GM21576 (cell line): ENCODE data around the gene PJA2.

Experiments
- ATAC-seq: cut with Tn5 transposase; IDR thresholded peaks from one replicate; pipeline ENCODE4 v1.9.1; 2021; ENCODE audit warnings: mild to moderate bottlenecking, moderate library complexity; ENCODE audit not compliant: unreplicated experiment

PJA2 gene

GRCh38 chr5:109351988-109352864 lies 57.5 kb downstream of the PJA2 start:
- no peak for ATAC-seq

GRCh38 chr5:109350537-109351270 lies 59.1 kb downstream of the PJA2 start:
- no peak for ATAC-seq

- ATAC-seq: no peak
Measured at GRCh38 chr5:109349388-109349787, 60.4 kb downstream of the PJA2 start.

DNA sequence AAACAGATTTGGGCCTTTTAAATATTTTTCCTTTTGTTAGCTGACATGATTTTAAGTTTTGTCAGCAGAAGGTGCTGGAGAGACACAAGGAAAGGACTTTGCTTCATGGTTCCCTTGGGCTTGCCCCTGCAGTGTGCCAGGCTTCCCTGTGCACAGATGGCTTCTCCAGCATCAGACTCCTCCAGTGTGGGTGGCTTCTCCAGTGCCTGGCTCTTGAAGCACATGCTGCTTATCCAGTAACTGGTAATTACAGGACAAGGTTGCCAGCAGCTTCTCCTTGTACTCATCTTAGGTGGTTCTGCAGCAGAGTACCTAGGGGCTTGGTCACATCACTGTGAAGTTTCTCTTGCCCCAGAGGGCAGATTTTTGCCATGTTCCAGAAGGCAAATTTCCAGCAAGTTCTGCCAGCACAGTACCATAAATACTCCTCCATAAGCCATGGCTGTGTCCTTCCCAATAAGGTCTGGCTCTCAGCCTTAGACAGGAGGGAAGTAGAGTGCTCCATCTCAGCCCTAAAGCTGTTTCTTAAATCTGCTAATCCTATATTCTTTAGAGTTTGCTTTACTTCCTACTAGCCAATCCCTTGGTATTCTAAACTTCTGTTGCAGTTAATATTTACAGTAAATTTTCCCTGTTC lies 62.4 kb downstream of the PJA2 start:
- no peak for ATAC-seq

DNA sequence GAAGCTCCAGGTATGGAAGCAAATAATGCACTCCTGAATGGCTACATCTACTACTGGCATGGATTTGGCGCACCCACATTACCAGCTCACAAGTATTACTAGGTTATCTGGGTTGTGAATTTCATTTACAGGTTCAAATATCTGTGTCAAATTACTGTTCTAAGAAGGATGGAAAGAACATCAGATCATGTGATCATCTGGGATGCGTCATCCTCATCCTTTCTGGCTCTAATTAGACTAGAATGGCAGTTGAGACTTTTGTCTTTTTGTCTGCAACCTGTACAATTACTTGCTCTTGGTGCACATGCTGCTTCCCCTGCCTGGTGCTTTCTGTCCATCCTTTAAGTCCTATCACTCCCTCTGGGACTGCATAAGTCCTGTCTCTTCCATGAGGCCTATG lies 64.1 kb downstream of the PJA2 start:
- ATAC-seq: no peak

DNA sequence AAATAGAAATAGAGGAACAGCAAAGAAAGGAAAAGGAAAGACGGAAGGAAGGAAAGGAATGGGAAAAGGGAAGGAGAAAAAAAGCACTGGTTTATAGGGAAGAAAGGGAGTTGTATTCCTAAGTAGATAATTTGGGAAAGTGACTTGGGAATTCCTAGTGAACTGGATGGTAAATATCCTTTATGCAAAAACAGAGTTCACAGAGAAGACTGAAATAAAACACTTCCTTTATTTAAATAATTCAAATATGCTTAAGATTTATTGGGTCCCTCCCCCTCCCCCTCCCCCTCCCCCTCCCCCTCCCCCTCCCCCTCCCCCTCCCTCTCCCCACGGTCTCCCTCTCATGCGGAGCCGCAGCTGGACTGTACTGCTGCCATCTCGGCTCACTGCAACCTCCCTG lies 69.4 kb downstream of the PJA2 start:
- no peak for ATAC-seq

DNA sequence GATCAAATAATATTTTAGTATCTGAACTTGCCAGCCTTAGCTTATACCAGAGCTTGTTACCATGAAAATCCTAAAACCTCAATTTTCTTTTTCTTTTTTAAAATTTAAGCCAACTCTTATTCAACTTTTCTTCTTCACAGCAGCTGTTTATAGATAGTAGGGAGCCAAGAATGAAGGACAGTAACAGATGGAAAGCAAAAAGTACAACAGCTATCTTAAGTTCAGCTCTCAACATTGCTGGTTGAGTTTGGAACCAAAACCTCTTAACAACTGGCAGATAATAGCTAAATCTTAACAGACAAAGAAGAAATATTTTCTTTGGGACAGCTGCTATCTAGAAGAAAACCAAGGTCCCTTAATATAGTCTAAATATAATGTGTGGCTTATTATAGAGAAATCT lies 74.7 kb downstream of the PJA2 start:
- no peak for ATAC-seq

GRCh38 chr5:109334056-109334455 lies 75.7 kb downstream of the PJA2 start:
- ATAC-seq: no peak

DNA sequence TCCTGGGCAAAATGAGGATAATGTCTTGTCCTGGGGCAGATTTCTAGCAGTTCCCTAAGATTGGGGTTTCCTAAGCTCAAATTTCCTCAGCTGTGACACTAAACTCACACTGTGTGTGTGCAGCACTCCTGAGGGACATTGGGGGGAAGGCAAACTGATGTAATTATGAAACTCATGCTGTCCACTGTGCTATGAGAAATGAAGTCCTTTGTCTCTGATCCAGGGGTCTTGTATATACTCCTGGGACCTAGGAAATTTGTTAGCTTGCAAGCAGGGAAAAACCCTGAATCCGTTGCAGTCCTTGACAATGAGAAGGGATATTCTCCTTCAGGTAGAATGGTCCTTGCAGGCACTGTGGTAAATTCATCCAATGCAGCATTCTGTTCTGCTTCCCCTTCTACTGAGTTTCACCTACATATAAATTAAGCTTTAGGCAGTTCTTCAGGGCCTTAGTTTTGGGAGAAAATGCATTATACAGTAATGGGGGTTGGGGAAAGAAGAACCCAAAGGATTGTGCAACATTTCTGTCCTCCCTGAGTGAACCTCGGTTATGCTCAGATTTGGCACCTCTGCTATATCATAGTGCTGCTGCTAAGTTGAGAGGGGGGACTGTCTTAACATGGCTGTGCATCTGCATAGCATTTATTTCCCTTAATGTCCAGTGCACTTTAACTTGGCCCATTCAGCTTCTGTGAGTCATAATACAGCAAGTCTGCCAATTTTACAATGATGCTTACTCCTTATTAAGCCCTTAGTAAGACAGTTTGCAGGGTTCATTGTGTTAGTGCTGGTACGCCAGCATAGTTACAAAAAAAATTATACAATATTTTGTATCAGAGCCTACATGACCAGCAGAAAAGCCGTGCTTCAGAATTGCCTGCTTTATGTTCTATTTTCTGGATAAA lies 80.2 kb downstream of the PJA2 start:
- ATAC-seq: no peak

GRCh38 chr5:109328626-109329025 lies 81.1 kb downstream of the PJA2 start:
- no peak for ATAC-seq

DNA sequence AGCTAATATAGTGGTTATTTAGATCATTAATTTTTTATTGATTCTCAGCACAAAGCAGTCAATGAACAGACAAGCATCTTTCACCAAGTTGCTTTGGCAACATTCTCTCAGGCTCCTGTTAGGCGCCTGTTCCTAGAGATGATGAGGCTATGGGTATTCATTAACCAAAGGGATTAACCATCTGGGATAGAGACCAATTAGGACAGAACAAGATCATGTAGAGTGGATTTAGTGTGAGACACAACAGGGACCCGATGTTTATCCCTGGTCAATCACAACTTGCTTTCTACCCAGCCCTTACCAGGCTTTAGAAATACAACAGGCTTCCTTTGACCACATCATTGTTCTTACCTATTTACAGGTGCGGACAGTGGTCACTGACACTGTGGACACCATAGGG lies 82.2 kb downstream of the PJA2 start:
- no peak for ATAC-seq

GRCh38 chr5:109326919-109327318 lies 82.9 kb downstream of the PJA2 start:
- no peak for ATAC-seq

DNA sequence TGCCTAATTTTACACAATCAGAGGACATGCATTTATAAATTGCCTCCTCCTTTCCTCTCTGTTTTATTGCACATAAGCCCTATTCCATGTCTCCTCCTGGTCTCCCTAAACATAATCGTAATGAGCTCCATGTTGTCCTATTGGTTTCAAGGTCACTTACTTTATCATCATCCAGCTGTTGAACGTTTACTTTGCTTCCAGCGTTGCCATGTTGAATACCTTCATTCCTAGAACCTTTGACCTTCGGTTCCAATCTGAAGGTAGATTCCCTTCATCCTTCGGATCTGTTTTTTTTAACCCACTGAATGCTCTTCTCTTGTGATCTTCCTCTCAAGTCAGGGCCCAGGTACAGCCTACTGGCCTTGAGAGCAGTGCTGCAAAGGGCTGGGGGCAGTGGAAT lies 84.3 kb downstream of the PJA2 start:
- ATAC-seq: no peak

DNA sequence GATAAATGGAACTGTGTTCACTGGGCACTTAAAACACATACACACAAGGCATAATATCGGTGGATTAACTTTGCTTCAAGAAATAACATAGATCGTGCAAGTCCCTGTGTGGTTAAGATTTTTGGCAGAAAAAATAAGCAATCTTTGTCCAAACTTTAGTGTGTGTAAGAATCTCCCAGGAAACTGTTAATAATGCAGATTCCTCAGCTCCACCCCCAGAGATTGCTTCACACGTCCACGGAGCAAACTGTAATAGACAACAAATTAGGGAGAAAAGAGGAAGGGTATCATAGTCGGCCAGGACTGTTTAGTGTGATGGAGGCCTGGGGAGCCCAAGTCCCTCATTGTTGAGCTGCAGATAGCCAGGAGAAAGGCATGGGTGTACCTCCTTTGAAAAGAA lies 84.8 kb downstream of the PJA2 start:
- ATAC-seq: no peak

DNA sequence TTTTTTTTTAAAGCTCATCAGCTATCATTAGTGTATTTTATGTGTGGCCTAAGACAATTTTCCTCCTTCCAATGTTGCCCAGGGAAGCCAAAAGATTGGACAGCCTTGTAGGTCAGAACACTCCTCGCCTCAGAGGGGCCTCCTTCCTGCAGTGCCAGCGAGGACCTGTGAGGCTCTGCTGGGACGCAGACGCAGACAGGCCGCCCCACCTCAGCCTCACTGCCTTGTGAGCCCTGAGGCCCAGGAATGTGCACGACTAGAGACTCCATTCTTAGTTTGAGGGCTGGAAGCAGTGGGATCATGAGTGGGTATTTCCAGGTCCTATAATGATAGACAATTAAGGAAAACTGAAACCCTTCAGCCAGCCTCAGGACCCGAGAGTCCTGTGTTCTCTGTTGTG lies 85.4 kb downstream of the PJA2 start:
- ATAC-seq: no peak

DNA sequence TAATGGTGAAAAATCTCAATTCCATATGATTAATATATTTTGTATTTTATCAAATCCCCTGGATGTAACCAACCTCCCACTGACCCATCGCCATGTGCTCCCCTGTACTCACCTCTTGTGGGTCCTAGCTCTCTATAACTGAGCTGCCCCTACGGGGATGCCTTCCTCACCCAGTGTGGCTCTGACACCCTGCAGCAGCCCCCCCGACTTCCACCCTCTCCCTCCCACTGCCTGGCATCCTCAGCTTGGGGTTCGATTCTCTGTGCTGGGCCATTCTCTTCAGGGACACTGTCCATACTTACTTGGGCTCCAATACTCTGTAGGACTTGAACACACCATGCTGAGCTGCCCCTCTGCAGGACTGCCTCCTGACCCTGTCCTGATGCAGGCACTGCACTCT lies 87.1 kb downstream of the PJA2 start:
- no peak for ATAC-seq

GRCh38 chr5:109319351-109319750 lies 90.4 kb downstream of the PJA2 start:
- no peak for ATAC-seq

DNA sequence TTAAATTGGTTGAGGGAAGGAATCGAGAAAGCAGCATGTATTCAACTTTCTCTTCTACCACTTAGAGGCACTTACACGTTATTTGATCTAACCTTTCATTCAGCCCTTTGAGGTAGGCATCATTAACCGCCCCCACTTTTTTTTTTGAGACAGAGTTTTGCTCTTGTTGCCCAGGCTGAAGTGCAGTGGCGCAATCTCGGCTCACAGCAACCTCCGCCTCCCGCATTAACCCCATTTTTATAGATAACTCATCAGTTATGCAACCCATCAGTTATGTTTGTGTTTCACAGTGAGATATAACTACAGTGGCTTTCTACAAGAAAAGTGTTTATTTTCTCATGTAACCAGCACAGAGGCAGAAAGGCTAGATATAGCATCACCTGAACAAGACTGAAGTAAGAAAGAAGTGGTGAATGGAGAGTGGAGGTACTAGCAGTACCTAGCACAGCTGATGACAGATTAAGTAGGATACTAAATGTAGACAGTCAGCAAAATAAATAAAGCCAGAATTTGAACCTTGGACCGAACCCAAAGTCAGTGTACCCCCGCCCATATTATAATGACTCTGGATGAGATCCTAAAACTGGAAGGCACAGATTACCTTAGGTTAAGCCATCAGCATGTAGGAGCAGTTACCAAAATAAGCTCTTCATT lies 91.2 kb downstream of the PJA2 start:
- no peak for ATAC-seq

GRCh38 chr5:109316634-109317033 lies 93.1 kb downstream of the PJA2 start:
- ATAC-seq: no peak

- ATAC-seq: no peak
Measured at GRCh38 chr5:109315245-109315644, 94.5 kb downstream of the PJA2 start.
